Hematopoietic multipotent progenitor cell treated with erythropoietin and hydrocortisone succinate and interleukin-3 and kit ligand, for 8 days (in vitro differentiated cells): ENCODE results near the gene GPC6.
"Not testable (repeated sequence)": the region's sequence is repeated elsewhere in the genome, so short reads cannot be mapped to it uniquely, and the experiment has no call there.

Experiments
- DNase-seq: peaks from one replicate; pipeline ENCODE4 v3.0.0-alpha.2; 2015

Gene GPC6

DNA sequence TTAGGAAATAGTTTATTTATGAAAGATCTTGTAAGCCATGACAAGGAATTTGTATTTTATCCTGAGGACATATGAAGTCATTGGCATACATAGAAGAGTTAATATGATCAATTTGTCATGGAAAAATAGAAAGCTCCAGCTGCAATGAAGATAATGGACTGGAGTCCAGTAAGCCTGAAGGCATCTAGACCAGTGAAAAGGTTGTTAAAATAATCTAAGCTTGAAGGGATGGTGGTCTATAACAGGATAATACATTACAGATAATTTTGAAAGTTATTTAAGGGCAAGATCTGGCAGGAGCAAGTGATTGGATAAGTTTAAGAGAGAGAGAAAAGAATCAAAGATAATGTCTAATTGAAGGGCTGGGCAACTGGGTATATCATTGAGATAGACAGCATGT is 224.2 kb downstream of the GPC6 start:
- no peak for DNase-seq

DNA sequence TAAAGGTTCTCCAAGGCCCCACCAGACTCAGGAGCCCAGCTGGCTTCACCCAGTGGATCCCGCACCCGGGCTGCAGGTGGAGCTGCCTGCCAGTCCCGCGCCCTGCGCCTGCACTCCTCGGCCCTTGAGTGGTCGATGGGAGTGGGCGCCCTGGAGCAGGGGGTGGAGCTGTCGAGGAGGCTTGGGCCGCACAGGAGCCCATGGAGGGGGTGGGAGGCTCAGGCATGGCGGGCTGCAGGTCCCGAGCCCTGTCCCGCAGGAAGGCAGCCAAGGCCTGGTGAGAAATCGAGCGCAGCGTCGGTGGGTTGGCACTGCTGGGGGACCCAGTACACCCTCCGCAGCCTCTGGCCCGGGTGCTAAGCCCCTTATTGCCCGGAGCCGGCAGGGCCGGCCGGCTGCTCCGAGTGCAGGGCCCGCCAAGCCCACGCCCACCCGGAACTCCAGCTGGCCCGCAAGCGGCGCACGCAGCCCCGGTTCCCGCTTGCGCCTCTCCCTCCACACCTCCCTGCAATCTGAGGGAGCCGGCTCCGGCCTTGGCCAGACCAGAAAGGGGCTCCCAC is 228.1 kb downstream of the GPC6 start:
- not testable (repeated sequence) for DNase-seq

DNA sequence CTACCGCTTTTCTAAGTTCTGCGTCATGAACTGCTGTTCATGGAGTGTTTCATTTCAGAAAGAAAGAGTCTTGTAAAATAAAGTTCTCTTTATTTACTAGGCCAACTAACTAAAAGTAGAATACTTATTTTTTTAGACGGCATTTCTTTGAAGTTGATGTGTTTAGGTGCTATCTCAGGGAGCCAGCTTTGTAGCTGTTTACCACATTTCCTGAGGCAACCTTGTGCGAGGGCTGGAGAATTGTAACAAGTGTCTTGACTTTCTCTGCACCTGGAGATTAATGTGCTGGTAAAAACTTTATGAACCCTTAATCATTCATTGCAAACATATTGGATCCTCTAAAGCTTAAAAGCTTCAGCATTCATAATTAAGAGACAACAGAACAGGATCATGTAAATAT is 229.3 kb downstream of the GPC6 start:
- DNase-seq: no peak

DNA sequence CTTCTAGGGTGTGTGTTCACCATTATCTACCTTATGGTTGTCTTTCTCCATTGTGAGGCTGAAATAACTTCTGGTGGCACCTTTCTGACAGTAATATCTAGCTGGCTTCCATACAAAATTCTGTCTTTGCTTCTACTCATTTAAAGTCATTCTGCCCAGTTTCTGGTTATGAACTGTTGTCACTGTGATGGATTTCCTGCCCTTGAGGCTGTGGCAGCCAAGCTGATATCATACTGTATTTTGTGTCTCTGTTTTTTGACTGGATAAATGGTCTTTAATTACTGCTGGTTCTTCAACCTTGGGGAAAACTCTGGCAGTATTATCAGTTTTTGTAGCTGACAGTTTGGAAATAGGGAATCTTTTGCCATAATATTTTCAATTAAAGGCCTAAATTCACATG is 233.4 kb downstream of the GPC6 start:
- DNase-seq: no peak

DNA sequence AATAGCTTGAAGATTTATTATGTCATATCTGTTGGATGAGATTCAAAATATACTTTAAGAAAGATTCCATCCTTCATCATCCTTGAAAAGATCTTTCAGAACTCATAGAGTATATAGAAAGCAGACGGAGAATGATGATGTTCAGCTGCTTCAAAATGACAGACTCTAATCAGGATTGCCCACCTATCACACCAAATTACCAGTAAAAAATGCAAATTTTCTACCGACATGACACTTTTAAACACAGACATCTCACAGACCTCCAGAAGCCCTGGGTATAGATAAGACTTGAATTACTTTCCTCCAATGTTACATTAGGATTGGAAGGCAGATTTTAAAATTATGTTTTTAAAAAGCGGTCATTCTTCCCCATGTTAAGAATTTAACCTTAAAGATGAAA is 235.5 kb downstream of the GPC6 start:
- no peak for DNase-seq

DNA sequence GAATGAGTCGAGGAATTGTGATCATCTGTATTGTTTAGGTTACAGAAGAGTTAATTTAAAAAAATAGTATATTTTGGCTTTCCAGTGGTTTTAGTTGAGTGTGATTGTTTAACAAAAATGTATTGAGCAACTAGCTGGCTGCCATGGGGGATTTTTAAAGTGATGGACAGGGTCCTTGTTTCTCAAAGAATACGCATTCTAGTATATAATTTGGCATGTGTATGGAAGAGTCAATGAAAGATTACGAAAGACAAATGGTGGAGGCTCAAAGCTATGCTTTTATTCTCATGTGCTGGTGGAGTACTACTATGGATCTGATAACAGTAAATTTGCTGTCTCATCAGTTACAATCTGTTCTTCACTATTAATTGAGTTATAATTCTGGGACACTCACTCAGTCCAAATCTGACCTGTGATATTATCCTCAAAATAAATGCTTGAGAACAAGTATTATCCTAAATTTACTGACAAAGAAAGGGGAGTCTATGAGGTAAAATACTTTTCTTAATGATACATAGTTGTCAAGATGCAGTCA is 240.0 kb downstream of the GPC6 start:
- DNase-seq: no peak

DNA sequence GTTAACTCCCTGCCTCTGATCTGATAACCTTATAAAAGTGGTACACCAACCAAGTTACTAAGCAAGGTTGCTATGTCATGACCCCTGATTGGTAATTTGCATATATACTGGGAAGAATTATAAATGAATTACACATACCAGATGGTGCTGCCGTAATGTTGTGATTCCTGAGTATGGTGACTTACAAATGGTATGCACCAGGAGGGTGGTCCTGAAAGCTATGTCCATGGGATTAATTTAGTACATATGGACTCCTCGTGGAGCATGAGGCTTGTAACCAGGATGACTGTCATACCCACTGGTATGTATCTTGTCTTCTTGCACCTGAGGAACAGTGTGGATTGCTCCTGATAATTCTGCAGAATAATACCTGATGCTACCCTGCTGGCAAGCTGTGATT is 240.6 kb downstream of the GPC6 start:
- DNase-seq: no peak

DNA sequence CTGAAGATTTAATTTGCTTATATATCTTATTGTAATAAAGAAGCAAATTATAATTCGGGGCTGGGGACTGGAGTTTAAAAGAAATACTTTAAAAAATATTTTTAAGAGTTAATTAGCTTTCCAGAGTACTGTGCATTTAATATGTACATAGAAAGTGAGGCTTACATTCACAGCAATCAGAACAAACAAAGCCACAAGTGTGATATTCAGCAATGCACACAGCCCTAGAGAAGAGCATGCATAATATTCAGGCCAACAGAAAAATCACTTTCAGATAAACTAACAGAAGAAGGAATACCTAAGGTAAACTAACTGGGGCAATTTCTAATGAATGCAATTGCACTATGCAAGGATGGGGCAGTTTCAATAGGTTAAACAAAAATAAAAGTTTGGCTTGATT is 241.8 kb downstream of the GPC6 start:
- DNase-seq: no peak

DNA sequence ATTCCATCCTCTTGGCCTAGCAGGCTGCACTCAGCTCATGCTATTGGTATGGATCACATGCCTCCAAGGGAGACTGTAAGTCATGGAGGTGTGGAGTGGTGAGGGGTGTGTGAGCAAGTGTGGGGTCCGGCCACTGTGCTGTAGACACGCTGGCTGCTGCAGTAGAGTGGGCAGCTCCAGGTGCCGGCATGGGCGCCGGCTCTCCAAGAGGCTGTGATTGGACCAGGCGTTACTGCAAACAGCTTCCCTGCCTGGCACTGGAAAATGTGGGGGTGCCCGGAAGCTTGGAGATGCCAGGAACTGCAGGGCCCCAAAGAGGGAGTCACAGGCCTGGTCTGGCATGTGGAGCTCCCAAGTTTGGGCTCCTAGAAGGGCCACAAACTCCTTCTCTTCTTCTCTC is 245.7 kb downstream of the GPC6 start:
- no peak for DNase-seq

DNA sequence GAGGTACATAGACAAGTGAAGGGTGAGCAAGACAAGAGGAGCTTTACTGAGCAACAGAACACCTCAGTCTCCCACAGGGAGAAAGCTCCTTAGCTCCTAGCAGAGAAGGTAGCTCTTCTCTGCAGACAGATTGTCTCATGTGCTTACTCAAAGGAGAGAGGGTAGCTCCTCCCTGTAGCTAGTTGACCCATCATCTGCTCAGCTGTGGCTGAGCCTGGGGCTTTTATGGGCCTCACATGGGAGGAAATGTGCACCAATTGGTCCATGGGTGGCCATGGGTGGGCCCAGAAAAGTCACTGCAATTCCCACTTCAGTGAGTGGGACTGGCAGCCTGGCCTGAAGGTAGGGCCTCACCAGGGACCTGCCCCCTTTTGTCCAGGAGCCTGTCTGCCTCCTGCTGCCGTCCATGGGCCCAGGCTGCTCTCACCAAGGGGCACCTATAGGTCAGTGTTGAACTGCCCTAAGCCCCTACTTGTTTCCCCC is 246.2 kb downstream of the GPC6 start:
- DNase-seq: no peak

DNA sequence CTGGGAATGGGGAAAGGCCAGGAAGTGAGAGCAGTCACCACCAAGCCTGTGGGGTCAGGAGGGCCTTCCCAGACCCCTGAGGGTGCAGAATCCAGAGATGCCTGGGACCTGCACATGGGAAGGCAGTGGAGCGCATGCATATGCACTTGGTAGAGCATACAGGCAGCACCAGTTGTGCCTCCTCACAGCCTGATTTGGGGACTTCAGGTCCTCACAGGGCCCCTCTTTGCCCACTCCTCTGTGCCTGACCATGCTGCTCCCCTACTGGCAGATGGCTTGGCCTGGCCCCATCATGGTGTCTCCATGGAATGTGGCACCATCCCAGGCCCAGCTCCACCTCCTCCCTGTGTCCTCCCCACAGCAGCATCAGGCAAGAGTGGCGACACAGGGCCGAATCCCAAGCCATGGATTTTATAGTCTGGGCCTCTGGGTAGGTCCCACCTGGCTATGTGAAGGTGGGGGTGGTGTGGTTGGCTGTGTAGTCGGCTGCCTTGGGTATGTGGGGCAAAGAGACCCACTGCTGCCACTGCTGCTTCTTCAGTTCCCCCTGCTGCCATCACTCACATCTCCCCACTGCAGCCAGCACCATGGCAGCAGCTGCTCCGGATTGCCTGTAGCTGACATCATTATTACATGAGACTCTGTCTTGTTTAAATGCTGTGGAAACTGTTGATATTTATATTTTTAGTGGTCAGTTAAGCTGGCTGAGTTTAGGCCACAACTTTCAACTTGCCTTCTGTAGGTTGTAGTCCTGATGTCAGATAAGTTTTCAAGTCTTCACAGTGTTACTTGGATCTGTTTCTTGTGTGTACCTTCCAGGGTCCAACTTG is 247.0 kb downstream of the GPC6 start:
- DNase-seq: no peak

DNA sequence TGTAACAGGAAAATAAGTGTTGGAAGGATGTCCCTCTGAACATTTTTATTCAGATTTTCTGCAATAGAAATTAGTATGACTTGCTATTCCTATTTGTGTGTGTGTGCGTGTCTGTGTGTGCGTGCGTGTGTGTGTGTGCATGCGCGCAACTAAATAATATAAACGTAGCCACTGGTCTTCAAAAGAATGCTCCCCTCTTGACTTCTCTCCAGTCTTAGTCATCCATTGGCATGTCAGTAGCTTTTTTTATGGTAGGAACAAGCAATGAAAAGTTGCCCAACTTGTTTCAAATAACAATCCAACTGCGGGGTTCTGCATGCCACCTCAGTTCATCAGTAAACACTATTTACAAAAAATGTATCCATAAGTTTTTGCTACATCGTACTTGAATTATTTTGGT is 249.6 kb downstream of the GPC6 start:
- DNase-seq: no peak

DNA sequence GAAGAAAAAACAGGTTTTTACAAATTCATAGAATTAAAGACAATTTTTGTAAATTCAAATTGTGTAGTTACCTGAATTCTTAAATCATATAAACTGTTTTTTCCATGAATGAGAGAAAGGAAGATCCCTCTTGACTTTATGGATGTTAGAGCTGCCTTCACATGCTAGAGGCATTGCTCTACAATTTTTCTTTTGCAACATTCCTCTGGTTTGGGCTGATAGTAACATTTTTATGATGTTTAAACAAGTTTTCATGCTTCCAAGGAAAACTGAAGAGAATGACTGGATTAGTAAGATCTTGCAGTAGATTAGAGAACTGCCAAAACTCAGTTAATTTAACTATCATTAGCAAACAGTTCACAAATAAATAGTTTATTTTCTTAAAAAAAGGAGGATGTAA is 250.6 kb downstream of the GPC6 start:
- DNase-seq: no peak

DNA sequence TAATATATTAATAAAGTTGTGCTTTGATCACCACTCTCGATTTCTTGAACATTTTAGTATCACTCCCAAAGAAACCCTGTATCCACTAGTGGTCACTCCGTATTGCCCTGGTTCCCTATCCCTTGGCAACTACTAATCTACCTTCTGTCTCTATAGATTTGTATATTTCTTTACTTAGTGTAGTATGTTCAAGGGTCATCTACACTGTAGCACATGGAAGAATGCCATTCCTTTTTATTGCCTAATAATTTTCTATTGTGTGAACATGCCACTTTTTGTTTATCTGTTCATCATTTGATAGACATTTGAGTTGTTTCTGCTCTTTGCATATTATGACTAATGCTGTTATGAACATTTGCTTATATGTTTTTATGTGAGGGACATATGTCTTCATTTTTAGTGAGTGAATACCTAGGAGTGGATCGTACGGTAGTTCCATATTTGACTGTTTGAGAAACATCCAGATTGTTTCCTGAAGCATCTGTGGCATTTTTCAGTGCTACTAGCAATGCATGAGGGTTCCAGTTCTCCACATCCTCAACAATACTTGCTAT is 254.0 kb downstream of the GPC6 start:
- no peak for DNase-seq

DNA sequence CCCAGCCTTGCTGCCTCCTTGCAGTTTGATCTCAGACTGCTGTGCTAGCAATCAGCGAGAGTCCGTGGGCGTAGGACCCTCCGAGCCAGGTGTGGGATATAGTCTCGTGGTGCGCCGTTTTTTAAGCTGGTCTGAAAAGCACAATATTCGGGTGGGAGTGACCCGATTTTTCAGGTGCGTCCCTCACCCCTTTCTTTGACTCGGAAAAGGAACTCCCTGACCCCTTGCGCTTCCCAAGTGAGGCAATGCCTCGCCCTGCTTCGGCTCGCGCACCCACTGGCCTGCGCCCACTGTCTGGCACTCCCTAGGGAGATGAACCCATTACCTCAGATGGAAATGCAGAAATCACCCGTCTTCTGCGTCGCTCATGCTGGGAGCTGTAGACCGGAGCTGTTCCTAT is 269.5 kb downstream of the GPC6 start:
- not testable (repeated sequence) for DNase-seq

DNA sequence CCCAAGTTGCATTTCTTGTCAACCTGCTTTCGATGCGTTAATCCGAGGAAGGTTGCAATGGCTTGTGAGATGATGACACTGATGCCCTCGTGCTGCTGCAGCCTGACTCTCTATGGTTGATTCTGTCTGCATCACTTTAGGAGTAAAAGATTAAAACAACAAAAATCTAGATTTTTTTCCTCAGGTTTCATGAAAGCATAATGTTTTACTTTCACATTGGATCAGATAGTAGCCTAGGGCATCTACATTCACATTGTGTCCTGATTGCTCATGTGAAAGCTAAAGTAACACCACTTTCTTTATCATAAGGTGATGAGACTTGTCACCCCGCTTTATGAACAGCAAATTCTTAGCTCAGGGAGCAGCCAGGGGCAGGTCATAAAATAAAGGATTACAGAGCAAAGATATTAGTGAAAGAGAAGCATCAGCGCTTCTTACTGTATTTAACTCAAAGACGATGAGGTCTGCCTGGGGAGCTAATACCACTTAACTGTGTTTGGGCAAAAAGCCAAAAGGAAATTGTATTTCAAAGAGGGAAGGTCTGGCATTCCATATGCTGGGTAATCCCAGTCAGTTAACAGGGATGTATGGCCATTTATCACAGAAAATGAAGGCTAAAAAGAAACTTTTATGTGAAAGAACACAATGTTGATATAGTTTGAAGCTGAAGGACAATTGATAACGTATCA is 270.5 kb downstream of the GPC6 start:
- DNase-seq: no peak

DNA sequence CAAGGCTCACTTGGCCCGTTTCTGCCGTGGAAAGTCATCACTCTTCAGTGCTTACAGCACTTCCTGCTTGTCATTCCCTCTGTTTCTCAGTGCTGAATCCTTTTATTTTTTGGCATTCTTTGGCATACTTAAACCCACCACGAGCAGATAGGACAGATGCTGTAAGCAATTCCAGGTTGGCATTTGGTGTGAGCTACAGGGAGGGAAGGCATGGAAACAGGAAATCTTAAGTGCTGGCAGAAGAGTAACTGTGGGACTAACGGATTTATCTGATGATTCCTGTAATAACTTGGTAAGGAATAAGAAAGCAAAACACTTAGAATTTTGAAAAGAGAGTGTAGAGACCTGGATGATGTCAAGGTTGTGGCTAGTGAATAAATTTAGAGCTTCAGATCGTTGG is 273.4 kb downstream of the GPC6 start:
- no peak for DNase-seq

DNA sequence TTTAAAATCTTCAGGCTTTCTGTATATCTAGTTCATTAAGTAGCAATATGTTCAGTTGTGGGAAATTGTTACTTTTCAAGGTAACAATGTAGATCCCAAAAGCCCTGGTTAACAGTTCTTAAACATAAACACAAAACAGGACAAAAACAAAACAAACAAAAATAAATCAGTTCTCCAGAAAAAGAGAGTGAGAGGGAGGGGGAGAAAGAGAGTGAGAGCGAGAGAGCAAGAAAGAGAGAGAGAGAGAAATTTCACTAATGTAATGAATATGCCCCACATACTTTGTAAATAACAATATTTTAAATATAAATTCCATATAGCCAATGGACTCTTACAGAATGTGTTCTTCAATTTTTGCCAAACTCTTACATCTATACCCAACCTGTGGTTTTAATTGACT is 275.5 kb downstream of the GPC6 start:
- no peak for DNase-seq

DNA sequence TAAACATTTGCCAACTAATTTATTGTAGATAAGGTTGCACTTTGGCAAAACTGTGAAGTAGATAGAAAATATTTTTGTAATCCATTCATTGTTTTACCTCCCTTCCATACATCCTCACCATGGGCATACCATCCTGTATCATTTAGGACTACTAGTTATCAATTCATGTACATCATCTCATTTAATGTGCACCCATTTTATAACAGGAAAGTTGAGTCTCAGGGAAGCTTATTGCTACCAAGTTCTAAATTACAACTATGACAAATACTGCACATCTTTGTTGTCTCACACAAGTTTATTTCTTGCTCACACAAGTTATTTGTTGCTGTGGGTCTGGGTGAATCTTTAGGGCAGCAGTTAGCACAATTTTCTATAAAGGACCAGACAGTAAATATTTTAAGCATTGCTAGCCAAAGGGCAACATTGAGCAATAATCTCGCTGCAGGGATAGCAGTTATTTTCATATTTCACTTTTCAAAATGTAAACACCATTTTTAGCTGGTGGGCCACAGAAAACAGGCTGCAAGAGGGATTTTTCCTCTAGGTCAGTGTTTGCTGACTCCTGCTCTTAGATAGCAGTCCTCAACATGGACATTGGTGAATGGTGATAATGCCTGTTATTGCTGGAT is 276.5 kb downstream of the GPC6 start:
- no peak for DNase-seq

DNA sequence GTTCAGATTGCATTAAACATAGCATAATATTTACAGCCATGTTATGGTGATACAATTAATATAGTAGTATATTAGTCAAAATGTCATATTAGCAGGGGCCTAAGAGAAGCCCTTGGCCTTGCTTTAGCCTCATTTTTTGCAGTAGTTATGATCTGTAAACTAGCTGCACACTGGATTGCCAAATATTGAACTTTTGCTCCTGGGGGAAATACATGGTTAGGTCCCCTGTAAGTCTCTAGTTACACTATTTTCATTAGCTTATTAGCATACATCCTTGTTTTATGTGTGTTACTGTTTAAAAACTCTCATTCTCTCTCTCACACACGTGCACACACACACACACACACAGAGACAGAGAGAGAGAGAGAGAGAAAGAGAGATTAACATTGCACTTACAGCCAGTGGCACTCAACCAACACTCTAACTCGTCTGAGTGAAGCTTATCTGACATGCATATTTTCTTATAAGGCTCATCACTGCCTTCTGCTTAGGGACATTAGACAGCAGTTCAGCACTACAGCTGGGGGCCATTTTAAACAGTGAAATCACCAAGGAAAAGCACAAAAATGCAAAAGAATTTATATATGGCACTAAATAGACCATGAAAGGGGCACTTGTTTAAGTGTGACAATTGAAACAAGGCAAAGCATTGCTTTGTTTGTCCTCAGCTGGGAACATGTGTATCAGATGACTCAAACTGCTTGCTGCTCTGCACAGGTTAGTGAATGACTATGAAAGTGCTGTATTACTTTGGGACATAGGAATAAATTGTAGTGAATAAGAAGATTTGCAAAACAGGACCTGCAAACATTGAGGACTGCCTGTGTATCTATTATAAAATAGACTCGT is 278.7 kb downstream of the GPC6 start:
- no peak for DNase-seq

DNA sequence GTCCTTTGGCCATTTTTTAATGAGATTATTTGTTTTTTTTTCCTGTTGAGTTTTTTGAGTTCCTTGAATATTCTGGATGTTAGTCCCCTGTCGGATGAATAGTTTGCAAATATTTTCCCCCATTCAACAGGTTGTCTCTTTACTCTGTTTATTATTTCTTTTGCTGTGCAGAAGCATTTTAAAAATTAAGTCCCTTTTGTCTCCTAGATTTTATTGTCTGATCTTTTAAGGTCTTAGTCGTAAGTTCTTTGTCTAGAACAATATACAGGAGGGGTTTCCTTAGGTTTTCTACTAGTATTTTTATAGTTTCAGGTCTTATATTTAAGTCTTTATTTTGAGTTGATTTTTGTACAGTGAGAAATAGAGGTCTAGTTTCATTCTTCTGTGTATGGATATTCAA is 284.4 kb downstream of the GPC6 start:
- DNase-seq: no peak

DNA sequence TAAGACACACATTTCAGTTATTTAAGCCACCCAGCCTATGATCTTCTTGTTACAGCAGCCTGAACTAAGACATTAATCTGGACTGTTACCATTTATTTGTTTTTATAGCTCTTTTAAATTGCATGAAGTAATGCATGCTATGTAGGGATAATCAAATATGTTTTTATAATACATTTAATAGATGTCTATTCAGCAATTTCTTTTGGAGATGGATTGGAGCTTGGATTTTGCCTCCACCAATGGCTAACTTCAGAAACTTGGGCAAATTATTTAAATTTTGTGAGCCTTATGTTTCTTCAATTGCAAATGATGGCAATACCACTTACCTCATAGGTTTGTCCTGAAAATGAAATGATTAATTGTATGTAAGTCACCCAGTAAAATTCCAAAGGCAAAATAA is 288.7 kb downstream of the GPC6 start:
- DNase-seq: no peak
